Activated CD8-positive, alpha-beta memory T cell treated with anti-CD3 and anti-CD28 coated beads for 4 hours (primary cell): ENCODE data around the gene CCDC201.

Source experiments
- DNase-seq, 2 donors: peaks; one replicate each; pipeline ENCODE4 v3.0.0-alpha.2; 2020; ENCODE audit warnings: low read depth in 2 of 2

Gene CCDC201, protein sequence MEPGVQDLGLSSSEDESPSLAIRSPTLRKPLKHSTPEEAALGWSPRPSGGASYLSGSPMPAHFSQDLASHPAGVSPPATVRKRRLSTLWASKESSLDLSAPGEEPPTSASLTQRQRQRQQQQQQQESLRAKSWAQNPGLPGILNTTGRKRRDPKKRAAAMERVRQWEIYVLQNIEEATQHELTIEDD

DNA sequence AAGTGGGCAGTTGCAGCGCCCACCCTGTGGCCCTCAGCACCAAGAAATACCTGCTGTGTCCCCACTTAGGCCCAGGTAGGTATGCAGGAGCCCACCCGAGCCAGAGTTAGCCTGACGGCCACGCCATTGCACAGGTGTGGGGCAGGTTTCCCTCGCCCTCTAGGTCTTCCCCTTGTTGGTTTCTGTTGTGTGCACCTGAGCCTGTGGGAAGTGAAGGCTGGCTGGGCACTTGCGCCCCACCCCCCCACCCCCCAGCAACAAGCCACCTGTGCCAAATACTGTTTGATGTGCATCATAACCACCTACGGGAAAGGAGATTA, at the start of gene CCDC201:
TSS of gene CCDC201 (minus strand) at position 48 of the 320 bp plus-strand sequence. CDS start 75 bp downstream, outside the sequence.
- no peak for DNase-seq

DNA sequence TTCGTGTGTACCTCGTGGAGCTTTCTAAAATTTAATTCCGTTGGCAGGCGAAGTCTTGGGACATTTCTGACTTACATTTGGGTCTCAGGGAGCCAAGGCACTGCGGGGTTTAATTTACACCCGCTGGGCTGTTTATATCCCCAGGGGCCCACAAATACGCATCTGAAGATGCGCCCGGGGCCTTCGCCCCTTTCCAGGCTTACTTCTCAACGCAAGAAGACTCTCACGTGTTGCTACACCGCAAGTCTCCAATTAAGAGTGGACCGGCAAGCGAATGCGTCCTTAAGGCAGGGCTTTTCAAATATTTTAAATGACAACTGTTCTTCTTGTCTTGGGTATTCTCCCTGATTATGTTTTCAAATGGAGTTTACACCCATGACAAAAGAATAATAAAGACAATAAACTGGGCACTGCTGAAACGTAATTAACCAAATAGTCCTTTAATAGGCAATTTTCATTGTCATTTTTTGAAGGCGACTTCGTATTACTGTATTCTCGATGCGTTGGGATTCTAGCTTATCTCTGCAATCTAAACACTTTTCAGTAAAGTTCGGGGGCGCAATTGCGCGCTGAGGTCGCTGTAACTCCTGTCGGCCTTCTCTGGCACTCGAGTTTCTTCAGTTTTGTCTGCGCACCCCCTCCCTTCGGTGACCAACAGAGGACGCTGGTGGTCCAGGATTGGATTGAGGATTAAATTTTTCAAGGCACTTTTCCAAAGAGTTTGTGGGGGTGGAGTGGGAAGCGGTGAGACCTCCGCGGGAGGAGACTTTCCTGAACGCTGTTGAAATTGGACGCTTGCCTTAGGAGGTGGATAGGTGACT, 49.0 kb upstream of the CCDC201 start:
- no peak for DNase-seq

DNA sequence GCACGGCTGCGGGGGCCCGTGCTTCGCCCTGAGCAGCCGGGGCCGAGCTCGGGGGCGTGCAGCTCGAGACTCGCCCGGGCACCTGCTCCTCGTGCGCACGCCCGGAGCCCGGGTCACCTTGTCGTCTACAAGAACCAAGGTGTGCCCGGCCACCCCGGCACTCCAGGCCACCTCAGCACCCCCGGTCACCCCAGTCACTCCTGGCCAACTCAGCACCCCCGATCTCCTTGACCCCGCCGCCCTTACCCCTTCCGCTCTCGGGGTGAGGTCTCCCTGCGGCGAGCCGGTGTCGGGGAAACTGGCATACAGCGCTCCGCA, 48.5 kb upstream of the CCDC201 start:
- DNase-seq: no peak

DNA sequence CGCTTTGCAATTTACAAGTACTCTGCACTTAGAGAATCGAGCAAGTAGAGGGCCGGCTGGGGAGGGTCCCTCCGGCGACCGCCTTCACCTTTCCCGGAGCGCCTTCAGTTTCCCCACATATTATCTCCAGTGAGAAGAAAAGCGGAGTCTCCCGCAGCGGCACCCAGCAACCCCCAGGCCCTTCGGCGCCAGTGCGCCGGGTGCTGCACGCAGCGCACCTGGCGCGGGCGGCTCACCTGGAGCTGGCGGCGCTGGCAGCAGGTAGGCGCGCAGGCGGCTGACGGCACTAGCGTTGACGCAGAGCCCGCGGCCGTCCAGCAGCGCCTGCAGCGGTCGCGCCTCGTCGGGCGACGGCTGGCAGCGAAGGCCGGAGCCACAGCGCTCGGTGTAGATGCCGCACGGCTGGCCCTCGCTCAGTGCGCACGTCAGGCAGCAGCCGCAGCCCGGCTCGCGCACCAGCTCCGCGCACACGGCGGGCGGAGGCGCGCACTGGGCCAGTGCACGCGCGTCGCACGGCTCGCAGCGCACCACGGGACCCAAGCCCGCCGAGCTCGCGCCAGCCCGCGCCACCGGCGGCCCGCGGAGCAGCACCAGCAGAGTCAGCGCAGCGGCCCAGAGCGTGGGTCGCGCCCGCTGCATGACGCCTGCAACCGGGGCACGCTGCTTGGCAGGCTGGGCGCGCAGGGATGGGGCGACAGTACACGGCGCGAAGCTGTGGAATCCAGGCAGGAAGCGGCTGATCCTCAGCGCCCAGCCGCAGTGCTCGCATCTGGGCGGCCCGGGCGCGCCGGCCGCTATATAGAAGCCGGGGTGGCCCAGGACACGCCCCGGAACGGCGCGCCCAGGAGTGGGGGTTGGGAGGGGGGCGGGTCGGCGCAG, 47.9 kb upstream of the CCDC201 start, which contains the start of gene IGFBP3:
TSS of gene IGFBP3 (minus strand) at position 771 of the 879 bp plus-strand sequence. CDS start at position 639, 132 bp downstream.
- no peak for DNase-seq

DNA sequence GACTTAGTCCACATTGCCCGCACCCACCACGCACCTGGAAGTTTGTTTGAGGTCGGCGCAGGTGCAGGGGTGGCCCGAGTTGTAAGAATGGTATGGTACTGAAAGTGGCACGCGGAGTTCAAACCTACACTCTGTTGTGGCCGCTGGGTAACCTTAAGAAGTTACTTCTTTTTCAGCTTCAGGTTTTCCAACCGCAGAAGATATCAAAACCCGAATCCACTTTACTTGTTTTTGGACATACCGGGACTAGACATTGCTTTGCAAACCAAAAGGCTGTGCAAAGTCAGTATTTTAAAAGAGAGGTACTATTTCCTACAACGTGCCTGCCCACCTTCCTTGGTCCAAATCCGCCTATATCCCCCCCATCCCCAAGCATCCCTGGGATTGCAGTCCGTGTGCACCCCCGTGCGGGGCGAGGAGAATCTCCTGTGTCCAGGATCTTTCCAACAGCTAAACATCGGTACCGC, 47.1 kb upstream of the CCDC201 start:
- no peak for DNase-seq

DNA sequence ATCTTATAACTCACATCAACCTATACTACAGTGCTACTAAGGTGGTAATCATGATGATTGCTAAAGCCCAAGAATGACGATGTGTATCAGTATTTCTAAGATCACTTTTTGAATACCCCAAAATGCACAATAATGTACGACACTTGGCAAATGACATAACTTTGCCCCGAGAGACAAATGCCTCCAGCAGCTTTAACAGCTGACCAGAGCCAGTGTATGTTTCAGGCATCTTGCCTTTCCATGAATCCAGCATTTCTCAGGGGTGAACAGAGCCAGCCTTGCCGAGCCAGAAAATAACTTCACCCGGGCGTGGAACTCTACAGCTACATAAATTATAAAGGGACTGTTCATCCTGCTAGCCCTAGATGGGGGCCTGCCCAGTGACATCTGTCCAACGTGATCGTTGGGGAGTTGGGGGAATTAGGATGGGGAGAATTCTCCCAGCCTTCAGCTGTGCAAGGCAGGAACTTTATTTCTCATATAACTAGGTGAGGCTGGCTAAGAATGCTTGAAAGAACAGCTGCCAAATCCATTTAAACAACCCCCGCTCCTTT, 46.4 kb upstream of the CCDC201 start:
- no peak for DNase-seq

DNA sequence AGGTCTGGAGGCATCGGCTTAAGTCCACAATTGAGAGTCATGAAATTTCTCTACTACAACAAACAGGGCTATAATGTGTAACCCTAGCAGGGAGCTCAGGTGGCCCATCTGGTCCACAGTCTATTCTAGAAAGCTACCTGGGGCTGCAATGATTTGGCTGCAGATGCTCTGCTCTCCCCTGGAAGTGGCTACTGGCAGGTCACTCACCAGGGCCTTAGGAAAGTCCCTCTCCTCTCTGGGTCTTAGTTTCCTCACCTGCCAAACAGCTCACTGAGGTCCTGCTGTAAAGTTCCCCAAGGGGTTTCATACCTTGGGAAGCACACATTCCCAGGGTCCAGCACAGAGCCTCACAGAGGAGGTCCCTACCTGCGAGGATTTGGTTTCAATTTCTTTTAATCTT, 45.7 kb upstream of the CCDC201 start:
- DNase-seq: no peak

DNA sequence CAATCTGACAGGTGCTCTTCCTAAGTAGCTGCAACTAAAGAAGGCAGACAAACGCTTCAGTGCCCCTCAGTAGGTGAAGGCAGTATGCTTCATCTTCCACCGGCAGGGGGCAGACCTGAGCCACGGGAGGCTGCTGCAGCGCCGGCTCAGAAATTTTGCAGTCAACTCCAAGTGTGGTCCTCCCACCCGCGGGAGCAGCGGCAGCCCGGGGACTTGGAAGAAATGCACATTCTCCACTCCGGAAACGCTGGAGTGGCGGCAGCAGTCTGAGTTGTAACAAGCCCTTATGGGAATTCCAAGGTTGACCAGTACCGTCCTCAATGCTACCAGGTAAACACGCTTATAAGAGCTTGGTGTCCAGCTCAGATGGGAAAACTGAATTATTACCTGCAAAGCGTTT, 44.8 kb upstream of the CCDC201 start:
- DNase-seq: peak; percentile 26 to 42

DNA sequence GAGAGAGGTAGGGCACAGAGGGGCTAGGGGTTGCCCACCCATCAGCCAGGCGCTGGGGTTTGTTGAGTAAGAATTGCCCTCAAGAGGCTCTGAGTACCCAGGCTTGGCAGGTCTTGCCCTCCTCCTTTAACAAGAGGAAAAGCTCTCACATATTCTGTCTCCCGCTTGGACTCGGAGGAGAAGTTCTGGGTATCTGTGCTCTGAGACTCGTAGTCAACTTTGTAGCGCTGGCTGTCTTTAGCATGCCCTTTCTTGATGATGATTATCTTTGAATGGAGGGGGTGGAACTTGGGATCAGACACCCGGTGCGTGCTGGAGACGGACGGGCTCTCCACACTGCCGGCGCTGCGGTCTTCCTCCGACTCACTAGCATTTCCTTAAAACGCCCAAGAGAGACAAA, 44.2 kb upstream of the CCDC201 start:
- DNase-seq: no peak

DNA sequence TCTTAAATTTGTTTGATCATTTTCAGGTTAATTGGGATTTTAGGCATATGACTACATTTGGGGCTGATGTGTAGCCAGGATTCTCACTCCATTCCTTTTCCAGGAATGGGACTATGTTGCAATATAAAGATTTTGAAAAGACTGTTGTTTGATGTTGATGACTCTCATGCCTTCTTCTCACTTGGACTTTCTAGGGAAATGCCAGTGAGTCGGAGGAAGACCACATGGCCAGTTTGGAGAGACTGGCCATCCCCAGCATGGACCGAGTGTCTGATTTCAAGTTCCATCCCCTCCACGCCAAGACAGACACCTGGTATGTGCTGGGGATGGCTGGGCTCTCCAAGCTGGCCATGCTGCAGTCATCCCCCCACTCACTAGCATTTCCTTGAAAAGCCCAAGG, 42.7 kb upstream of the CCDC201 start:
- no peak for DNase-seq

DNA sequence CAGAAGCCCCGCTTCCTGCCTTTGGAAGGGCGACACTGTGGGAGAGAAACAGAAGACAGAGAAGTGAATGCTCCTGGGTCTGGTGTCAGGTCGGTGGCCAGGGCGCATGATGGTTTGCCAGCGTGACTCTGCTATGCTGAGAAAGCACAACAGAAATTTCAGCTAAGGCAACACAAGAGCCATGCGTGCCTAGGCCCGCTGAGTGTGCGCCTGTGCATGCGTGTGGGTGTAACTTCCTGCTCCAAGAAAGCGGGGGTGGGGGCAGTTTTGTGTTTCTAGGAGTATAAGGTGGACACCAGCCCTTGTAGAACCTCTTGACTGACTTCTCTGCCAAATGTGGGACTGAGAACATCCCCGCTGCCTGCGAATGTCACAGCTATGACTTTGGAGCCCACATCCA, 42.0 kb upstream of the CCDC201 start:
- DNase-seq: no peak

DNA sequence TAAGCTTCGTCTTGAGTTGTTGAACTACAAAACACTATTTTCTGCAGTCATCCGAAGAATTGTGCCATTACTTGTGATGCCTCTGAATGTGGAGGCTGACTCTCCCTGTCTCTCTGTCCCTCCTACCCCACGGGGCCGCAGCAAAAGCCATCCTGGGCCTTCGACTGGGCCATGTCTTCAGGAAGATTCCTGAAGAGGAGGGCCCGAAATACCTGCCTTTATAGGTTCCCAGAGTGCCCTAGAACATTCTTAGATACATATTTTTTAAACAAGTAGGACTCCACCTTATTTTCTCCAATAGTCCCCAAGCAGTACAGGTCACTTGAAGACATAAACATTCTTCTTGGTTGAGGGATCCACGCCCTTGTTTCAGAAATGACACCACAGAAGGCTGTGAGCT, 40.1 kb upstream of the CCDC201 start:
- no peak for DNase-seq

DNA sequence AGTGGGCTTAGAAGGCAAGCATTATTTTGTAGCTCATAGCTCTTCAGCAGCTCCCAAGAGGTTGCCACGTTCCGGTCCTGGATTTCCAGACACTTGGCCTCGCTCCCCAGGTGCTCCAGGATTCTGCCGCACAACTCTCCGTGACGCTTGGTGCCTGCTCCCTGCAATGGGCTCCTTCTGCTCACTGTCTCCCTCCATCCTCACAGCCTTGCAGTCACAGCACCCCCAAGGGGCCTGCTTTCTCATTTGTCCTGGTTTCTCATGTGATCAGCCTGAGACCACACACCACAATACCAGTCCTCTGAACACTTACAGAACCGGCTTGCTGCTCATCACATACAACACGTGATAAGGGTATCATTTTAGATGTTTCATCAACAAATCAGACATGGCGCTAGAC, 38.4 kb upstream of the CCDC201 start:
- DNase-seq: no peak

DNA sequence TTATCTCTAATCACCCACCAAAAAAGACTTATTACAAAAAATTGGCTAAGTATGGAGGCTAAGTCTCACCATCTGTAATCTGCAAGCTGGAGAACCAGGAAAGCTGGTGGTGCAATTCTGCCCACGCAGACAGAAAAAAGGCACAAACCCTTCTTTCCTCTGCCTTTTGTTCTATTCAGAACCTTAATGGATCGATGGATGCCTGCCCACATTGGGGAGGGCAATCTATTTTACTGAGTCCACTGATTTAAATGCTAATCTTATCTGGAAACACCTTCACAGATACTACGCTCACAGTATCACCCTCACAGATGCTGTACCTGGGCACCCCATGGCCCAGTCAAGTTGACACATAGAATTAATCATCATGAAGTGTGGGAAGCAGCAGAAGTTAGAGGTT, 38.0 kb upstream of the CCDC201 start:
- no peak for DNase-seq

DNA sequence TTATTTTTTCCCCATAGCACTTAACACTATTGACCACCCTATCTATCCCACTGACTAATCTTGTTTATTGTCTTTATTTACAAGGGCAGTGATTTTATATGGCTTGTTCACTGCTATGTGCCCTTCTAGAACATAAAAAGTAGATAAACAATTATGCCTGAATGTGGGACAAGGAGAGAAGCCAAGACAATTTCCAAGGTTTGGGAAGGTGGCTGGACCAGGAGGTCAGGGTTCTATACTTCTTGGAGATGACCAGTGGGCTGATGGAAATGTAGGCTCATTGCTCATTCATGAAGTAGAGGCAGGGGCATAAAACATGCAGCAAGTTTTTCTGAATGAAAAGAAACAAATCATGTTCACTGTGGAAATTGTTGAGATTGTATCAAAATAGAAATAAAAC, 36.7 kb upstream of the CCDC201 start:
- no peak for DNase-seq

DNA sequence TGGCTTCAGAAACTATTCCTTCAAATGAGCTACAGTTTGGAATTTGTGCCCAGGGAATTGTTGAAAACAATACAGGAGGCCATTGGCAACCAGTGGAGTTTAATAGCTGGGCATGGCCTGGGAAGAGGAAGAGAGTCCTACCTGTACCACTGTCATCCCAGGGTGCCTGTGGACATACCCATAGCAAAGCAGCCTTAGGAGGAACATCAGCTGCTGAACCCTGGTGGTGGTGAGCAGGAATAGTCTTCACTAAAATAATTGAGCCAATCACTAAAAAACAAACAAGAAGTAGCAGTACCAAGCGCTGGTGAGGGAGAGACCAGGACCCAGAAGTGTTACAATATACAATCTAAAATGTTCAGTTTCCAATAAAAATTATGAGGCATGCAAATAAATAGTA, 29.9 kb upstream of the CCDC201 start:
- no peak for DNase-seq

DNA sequence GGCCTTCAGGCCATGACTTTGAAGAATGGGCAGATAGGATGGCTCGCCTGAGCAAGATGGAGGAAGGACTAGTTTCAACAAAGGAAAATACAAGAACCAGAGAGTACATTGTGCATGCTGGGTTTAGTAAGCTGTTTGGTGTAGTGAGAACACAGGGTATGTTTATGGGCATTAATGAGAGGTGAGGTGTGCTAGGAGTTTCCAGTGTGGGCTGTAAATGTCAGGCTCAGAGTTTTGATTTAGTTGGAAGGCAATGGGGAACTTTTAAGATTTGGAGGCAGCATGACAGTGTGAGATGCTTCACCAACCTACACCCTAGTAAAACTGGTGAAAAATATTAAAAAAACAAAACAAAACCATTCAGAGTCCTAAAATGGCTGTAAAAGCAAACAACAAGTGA, 28.7 kb upstream of the CCDC201 start:
- DNase-seq: no peak

DNA sequence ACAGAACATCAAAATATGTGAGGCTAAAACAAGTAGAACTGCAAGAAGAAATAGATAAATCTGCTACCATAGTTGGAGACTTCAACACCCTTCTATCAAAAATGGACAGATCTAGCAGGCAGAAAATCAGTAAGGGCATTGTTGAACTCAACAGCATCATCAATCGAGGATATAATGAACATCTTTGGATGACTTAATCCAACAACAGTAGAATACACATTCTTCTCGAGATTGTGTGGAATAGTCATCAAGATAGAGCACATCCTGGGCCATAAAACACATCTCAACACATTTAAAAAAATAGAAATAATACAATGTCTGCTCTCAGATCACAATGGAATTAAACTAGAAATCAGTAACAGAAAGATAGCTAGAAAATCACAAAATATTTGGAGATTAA, 25.3 kb upstream of the CCDC201 start:
- no peak for DNase-seq

DNA sequence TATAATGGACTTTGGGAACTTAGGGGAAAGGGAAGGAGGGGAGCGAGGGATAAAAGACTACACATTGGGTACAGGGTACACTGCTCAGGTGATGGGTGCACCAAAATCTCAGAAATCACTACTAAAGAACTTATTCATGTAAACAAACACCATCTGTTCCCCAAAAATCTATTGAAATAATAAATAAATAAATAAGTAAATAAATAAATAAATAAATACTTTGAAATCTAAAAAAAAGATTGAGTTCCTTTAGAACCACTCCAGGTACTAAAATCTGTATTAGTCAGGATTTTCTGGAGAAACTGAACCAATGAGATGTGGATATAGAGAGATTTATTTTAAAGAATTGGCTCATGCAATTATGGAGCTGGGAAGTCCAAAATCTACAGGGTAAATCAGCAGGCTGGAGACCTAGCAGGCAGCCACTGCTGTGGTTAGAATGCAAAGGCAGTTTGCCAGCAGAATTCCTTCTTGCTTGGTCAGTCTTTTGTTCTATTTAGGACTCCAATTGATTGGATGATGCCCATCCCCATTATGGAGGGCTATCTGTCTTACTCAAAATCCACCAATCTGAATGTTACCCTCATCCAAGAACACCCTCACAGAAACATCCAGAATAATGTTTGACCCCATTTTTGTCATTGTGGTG, 24.3 kb upstream of the CCDC201 start:
- DNase-seq: no peak

DNA sequence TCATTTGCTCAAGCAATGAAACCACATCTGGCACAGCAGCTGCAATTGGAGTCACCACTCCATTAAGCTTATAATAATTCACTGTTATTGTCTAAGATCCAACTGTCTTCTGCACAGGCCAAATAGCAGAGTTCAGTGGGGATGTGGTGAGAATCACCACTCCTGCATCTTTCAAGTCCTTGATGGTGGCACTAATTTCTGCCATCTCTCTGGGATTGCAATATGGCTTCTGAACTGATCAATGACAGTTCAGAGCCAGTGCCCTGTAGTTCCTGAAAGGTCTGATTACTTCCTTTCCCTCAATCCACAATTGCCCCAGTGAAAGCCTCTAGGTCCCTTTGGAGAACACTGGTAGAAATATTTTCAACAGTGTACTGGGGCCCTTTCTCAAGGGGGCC, 21.8 kb upstream of the CCDC201 start:
- no peak for DNase-seq

DNA sequence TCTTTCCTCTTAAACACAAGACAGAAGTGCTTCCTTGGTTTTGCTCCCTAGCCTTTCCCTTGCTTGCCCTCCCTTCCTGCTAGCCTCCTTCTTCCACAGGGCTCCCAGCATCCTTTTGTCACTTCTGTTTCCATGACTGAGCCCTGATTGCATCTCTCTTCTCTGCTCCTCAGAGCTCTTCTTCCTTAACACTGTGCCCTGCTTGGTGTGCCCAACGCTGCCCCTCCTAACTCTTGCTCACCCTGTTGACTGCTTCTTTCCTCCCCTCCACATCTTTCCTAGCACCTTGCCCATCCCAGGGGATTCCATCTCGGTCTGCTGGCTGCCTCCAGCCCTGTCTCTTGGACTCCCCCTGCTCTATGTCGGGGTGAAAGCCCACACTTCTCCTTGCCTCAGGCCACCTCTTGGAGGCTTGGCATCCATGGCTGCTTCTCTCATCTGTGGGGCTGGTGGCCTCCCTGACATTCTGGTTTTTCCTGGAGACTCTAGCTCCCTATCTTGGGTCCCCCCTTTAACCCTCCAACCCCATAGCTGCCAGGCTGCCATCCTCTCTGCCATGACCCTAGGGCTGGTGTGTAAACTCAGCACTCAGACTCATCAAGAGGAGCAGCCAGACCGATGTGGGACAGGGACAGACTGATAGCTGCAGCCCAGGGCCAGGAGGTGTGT, 21.2 kb upstream of the CCDC201 start:
- DNase-seq: no peak
